Heart left ventricle (tissue), 13 donors: ENCODE results near the gene MRPL21.
"Not testable (repeated sequence)": the region's sequence is repeated elsewhere in the genome, so short reads cannot be mapped to it uniquely, and the experiment has no call there.

Source experiments
- CTCF ChIP-seq, 12 donors: fragments of 200-600 bp; sonication (generic) in 4 of 12; IDR thresholded peaks; one replicate each; pipeline versions ENCODE4 v1.5.0 to v1.8.0; 2018 to 2022; ENCODE audit warnings: antibody characterized with exemption in 12 of 12, mild to moderate bottlenecking in 5 of 12
- POLR2A ChIP-seq, 2 donors: fragments of 450-650 bp; IDR thresholded peaks; one replicate each; pipeline ENCODE4 v1.6.1; 2017; ENCODE audit warnings: antibody characterized with exemption in 2 of 2, mild to moderate bottlenecking in 2 of 2, moderate library complexity in 2 of 2
- donor health status: ischemic (EF 13 %, LVEDD 7.1; RV severe dilation, severe dysfunction).
- donor health status: DM: no; HTN: yes; CAD: no.
- donor health status: DM: no; HTN: no; CAD: no.
- donor health status: ischemic (EF 25% LVEDD 6.9; RV normal size, moderate dysfunction).
- donor health status: ischemic (EF 25% LVEDD 5.7; RV mildly dilated, moderate dysfunction).
- donor health status: ischemic (EF 35%, LVEDD 5.7; RV mildly dilated, moderate dysfunction).
- donor health status: nonischemic (EF 11% LVEDD 7.7; RV severe dilation, severe dysfunction).
- donor health status: DM: yes; HTN: yes; CAD: no.
- donor health status: PGD.
- donor health status: ischemic (EF 29% LVEDD 5.4; RV normal size, mild dysfunction).
- donor health status: nonischemic (EF 23%, LVEDD 6.1; RV moderate dilation, normal function).

DNA sequence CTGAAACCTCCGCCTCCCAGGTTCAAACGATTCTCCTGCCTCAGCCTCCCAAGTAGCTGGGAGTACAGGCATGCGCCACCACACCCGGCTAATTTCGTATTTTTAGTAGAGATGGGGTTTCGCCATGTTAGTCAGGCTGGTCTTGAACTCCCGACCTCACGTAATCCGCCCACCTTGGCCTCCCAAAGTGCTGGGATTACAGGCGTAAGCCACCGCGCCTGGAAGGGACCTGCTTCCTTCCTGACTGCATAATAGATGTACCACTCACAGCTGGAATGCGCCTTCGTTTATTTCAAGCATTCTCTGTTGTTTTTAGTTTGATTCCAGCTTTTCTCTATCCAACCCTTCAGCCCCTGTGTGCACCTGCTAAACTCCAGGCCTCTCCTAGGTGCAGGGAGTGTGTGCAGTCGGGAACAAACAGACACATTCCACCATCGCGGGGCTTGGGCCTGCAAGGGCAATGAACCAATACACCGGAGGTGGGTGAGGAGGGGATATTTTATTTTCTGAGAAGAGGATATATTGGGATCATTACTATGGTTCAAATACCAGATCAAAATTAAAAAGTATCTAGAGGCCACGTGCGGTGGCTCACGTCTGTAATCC, 47.1 kb downstream of the MRPL21 start:
- not testable (repeated sequence) for TF ChIP-seq POLR2A, CTCF (IDR thresholded peaks at IDR 0.05)
